ENCODE results near the gene IL23R.
"Not testable (repeated sequence)": the region's sequence is repeated elsewhere in the genome, so short reads cannot be mapped to it uniquely, and the experiment has no call there.

The IL23R gene

DNA sequence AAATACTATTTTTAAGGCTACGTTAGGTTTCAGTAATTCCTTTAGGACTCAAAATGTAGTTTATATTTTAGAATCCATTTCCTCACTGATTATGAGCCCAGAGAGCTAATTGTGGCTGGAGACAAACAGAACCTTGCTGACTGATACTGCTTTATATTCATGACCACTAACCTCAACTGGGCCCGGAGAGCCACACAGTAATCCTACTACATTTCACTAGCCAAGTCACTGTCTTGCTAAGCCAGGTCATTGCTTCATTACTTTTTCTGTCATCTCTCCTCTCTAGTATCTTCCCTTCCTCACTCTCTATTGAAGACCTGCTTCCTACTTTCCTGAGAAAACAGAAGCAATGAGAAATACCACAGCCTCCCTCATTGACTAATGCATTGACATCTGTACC, 24.7 kb downstream of the IL23R start:
- Mint-ChIP-seq H3K4me1 (peaks cover 27% of the 10 kb centered on the region), H3K9me3 (no peaks in the 10 kb centered on the region), H3K36me3 (no peaks in the 10 kb centered on the region), H3K4me3 (no peak overlapping the region), H3K27me3 (no peaks in the 10 kb centered on the region), H3K27ac (no peak overlapping the region)
- CTCF ChIA-PET = interaction anchor here (0.9 to 3.7 kb wide), 5 partner anchors 21 to 47 kb away, joined by 3 to 41 read pairs (median 4); no protein-coding TSS in a partner anchor
- no peak for DNase-seq

DNA sequence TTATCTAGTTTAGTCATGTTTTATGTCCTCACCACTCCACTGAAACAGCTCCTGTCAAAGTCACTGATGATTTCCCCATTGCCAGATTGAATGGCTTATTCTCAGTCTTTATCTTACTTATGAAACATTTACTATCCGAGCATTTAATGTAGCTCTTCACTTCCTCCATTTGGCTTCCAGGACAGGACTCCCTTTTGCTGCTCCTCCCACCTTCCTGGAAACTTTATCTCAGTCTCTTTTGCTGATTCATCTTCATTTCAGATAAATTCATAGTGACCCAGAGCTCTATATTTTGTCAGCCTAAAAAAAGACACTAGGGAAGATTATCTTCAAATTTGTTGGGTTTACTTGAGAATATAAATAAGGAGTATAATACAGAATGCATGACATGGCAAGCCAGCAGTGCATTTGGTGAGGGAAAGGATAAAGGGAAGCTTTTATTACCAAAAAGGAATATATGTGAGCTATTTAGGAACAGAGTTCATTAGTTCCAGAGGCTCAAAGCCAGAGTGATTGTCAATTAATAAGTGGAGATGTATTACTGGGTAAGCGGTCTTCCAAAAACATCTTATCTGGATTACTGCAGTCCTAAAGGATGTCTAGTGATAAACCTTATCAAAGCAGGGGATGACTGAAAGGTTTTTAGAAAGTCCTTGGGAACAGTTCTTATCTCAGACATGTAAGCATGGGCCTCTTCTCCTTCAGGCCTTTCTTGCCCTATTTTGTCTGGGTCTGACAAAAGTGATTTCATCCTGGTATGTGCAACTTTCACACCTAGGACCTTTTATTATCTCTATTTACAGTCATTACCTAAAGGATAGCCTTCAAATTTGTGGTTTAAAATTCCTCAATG, 25.6 kb downstream of the IL23R start:
- CTCF ChIA-PET = interaction anchor here (0.9 to 3.7 kb wide), 7 partner anchors 17 to 48 kb away, joined by 3 to 41 read pairs (median 4); no protein-coding TSS in a partner anchor
- no peaks in the 10 kb centered on the region for H3K9me3 Mint-ChIP-seq
- DNase-seq = no peak
- no peaks in the 10 kb centered on the region for H3K27me3 Mint-ChIP-seq
- H3K27ac Mint-ChIP-seq = no peak overlapping the region
- H3K36me3 Mint-ChIP-seq = peaks cover 2% of the 10 kb centered on the region
- H3K4me3 Mint-ChIP-seq = no peak overlapping the region
- peaks cover 27% of the 10 kb centered on the region for H3K4me1 Mint-ChIP-seq

DNA sequence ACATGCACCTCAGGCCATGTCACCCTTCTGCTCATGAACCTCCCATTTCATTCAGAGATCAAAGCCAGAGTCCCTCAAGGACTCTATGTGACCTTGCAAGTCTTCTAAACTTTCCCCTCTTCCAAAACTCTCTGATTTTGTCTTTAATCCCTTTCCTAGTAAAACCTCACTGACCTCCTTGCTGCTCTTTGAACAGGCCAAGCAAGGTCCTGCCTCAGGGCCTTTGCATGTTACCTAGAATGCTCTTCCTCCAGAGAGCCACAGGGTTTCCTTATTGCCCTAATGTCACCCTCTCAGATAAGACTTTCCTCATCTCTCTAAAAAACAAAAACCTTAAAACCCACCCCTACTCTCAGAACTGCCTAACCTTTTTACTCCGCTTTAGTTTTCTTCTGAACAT, 26.6 kb downstream of the IL23R start:
- Mint-ChIP-seq H3K9me3 (no peaks in the 10 kb centered on the region), H3K36me3 (peaks cover 6% of the 10 kb centered on the region), H3K4me1 (peaks cover 27% of the 10 kb centered on the region), H3K4me3 (no peak overlapping the region), H3K27me3 (no peaks in the 10 kb centered on the region), H3K27ac (no peak overlapping the region)
- no peak for DNase-seq
- CTCF ChIA-PET = interaction anchor here (1.7 to 3.7 kb wide), 3 partner anchors 19 to 43 kb away, joined by 6 to 41 read pairs (median 10); no protein-coding TSS in a partner anchor

DNA sequence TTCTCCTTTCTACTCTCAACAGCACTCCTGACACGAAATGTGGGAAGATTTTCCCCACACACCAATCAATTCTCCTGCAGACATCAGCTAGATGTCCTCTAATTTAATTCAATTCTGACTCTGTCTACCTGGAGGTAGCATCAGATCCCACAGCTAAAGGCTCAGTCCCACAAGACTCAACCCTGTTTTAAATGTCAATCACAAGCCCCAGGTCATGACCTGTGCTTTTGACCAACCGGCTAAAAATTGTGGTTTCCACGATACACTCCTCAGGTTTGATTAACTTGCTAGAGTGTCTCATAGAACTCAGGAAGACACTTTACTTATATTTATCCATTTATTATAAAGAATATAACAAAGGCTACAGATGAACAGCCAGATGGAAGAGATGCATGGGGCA, 27.4 kb downstream of the IL23R start:
- H3K9me3 Mint-ChIP-seq = no peaks in the 10 kb centered on the region
- H3K4me1 Mint-ChIP-seq = peaks cover 27% of the 10 kb centered on the region
- no peak overlapping the region for H3K4me3 Mint-ChIP-seq
- CTCF ChIA-PET = interaction anchor here (1.4 to 1.7 kb wide), 2 partner anchors 18 to 20 kb away, joined by 4 to 10 read pairs; no protein-coding TSS in a partner anchor
- no peak for DNase-seq
- peaks cover 6% of the 10 kb centered on the region for H3K36me3 Mint-ChIP-seq
- H3K27me3 Mint-ChIP-seq = no peaks in the 10 kb centered on the region
- no peak overlapping the region for H3K27ac Mint-ChIP-seq

DNA sequence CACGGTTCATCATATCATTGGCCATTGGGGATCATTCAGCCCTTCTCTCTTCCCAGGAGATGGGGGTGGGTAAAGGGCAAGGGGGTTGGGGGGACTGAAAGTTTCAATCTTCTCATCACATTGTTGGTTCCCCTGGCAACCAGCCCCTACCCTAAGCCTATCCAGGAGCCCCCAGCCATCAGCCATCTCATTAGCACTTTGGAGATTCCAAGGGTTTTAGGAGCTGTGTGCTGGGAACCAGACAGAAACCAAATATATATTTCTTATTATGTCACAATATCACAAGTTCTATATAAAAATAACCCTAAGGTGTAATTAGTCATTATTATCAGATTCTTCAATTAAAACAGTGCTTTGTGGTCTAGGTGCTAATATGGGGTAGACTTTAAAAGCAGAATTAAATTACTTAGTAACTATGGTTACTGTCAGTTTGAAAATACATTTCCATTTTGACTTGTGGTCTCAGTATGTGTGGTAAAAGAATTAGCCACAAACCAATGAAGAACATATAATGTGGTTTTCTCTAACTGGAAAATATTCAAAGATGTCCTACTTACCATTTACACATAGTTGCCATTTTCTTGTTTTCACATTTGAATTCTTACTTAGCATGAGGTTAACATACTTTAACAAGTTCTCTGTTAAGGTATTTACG, 28.1 kb downstream of the IL23R start:
- CTCF ChIA-PET = interaction anchor here (1.4 to 1.7 kb wide), 2 partner anchors 17 to 19 kb away, joined by 4 to 10 read pairs; no protein-coding TSS in a partner anchor
- Mint-ChIP-seq H3K27me3 (no peaks in the 10 kb centered on the region), H3K4me1 (peaks cover 27% of the 10 kb centered on the region), H3K27ac (no peak overlapping the region), H3K9me3 (no peaks in the 10 kb centered on the region), H3K4me3 (no peak overlapping the region), H3K36me3 (peaks cover 6% of the 10 kb centered on the region)
- no peak for DNase-seq

DNA sequence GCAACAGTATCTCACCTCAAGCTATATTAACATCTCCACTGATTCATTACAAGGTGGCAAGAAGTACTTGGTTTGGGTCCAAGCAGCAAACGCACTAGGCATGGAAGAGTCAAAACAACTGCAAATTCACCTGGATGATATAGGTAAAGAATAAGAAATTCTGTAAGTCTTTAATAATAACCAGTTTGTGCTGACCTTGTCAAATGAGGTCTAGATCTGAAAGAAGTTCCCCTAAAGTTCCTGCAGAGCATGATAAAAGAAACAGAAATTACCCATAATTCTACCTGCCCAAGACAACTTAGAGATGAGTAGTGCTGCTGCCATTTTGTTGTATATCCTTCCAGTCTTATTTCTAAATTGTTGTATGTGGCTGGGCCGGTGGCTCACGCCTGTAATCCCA, 34.5 kb downstream of the IL23R start:
- H3K9me3 Mint-ChIP-seq = peaks cover 4% of the 10 kb centered on the region
- peaks cover 2% of the 10 kb centered on the region for H3K27me3 Mint-ChIP-seq
- CTCF ChIA-PET = no interaction called here
- no peak overlapping the region for H3K4me3 Mint-ChIP-seq
- DNase-seq = no peak
- no peaks in the 10 kb centered on the region for H3K4me1 Mint-ChIP-seq
- no peak overlapping the region for H3K27ac Mint-ChIP-seq
- peaks cover 6% of the 10 kb centered on the region for H3K36me3 Mint-ChIP-seq

DNA sequence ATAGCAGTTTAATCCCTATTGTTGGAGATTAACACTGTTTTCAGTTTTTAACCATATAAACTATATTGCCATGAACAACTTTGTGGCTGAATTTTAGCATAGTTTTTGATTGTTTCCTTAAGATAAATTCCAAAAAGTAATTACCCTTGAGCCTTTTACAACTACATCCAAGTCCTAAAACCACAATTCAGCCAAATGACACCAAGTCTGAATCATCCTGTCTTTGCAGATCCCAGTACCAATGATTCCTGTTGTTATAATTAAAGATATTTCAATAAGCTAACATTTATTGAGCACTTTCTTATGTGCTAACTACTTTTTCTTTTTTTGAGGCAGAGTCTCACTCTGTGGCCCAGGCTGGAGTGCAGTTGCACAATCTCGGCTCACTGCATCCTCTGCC, 35.6 kb downstream of the IL23R start:
- peaks cover 4% of the 10 kb centered on the region for H3K9me3 Mint-ChIP-seq
- H3K27me3 Mint-ChIP-seq = peaks cover 6% of the 10 kb centered on the region
- CTCF ChIA-PET = interaction anchor here (1.2 to 2.3 kb wide), 2 partner anchors 11 to 476 kb away, joined by 3 to 15 read pairs; no protein-coding TSS in a partner anchor
- peaks cover 4% of the 10 kb centered on the region for H3K36me3 Mint-ChIP-seq
- H3K4me3 Mint-ChIP-seq = no peak overlapping the region
- no peak for DNase-seq
- no peaks in the 10 kb centered on the region for H3K4me1 Mint-ChIP-seq
- no peak overlapping the region for H3K27ac Mint-ChIP-seq

DNA sequence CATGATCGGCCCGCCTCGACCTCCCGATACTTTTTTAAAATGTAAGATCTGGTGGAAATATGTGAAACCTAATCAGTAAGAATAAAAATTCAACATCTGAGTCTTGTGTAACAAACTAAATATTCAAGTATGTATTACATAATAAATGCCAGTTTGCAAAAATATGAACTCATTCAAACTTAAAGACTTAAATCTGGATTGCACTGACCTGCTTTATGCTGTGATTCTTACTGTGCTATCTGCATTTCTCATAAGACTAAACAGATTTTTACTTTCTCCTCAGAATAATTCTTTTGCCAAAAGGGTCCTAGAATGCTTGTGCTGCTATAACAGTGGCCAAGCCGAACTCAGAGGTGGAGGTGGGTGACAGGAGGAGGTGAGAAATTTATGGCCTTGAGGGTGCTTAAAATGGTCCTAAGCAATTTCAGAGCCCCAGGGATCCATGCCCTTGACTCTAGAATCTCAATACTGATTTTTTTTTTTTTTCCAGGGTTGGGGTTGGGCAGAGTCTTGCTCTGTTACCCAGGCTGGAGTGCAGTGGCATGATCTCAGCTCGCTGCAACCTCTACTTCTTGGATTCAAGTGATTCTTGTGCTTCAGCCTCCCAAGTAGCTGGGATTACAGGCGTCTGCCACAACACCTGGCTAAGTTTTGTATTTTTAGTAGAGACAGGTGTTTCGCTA, 38.2 kb downstream of the IL23R start:
- no peaks in the 10 kb centered on the region for H3K4me1 Mint-ChIP-seq
- H3K4me3 Mint-ChIP-seq = no peak overlapping the region
- H3K27me3 Mint-ChIP-seq = peaks cover 6% of the 10 kb centered on the region
- H3K36me3 Mint-ChIP-seq = no peaks in the 10 kb centered on the region
- CTCF ChIA-PET = interaction anchor here (0.9 kb wide), 1 partner anchor 9 kb away, joined by 4 read pairs; no protein-coding TSS in a partner anchor
- H3K9me3 Mint-ChIP-seq = peaks cover 4% of the 10 kb centered on the region
- DNase-seq = no peak
- no peak overlapping the region for H3K27ac Mint-ChIP-seq

DNA sequence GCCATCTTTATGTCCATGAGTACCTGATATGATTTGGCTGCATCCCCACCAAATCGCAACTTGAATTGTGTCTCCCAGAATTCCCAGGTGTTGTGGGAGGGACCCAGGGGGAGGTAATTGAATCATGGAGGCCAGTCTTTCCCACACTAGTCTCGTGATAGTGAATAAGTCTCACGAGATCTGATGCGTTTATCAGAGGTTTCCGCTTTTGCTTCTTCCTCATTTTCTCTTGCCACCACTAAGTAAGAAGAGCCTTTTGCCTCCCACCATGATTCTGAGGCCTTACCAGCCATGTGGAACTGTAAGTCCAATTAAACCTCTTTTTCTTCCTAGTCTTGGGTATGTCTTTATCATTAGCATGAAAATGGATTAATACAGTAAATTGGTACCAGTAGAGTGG, 41.1 kb downstream of the IL23R start:
- CTCF ChIA-PET = interaction anchor here (9.0 kb wide), 1 partner anchor 57 kb away, joined by 317 read pairs; no protein-coding TSS in a partner anchor
- peaks cover 12% of the 10 kb centered on the region for H3K4me1 Mint-ChIP-seq
- not testable (repeated sequence) for H3K36me3 Mint-ChIP-seq, H3K27ac Mint-ChIP-seq, DNase-seq, H3K4me3 Mint-ChIP-seq, H3K27me3 Mint-ChIP-seq, H3K9me3 Mint-ChIP-seq

DNA sequence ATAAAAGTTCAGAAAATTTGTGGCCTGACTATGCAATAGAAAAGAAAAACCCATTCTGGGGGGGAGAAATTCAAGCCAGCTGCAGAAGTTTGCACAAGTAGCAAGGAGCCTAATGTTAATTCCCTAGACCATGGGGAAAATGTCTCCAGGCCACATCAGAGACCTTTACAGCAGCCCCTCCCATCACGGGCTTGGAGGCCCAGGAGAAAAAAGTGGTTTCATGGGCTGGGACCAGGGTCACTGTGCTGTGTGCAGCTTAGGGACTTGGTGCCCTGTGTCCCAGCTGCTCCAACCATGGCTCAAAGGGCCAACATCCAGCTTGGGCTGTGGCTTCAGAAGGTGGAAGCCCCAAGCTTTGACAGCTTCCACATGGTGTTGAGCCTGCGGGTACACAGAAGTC, 42.0 kb downstream of the IL23R start:
- no peak for DNase-seq
- H3K4me1 Mint-ChIP-seq = peaks cover 20% of the 10 kb centered on the region
- H3K9me3 Mint-ChIP-seq = no peaks in the 10 kb centered on the region
- no peaks in the 10 kb centered on the region for H3K36me3 Mint-ChIP-seq
- H3K27ac Mint-ChIP-seq = no peak overlapping the region
- H3K27me3 Mint-ChIP-seq = peaks cover 6% of the 10 kb centered on the region
- CTCF ChIA-PET = interaction anchor here (6.5 to 9.0 kb wide), 3 partner anchors 17 to 58 kb away, joined by 41 to 317 read pairs (median 175); partner anchors contain the start of gene IL23R
- no peak overlapping the region for H3K4me3 Mint-ChIP-seq

DNA sequence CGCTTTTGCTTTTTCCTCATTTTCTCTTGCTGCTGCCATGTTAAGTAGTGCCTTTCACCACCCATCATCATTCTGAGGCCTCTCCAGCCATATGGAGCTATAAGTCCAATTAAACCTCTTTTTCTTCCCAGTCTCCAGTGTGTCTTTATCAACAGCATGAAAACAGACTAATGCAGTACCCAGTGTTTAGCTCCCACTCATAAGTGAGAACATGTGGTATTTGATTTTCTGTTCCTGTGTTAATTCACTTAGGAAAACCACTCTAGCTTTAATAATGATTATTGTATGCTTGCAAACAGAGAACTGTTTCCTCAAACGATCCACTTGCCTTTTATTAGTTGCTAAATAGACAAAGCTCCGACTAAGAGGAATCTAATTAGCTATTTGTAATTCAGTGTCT, 43.3 kb downstream of the IL23R start:
- Mint-ChIP-seq H3K27ac (no peak overlapping the region), H3K27me3 (peaks cover 6% of the 10 kb centered on the region), H3K9me3 (no peaks in the 10 kb centered on the region), H3K36me3 (no peaks in the 10 kb centered on the region), H3K4me3 (no peak overlapping the region), H3K4me1 (peaks cover 29% of the 10 kb centered on the region)
- DNase-seq = no peak
- CTCF ChIA-PET = interaction anchor here (0.8 to 9.0 kb wide), 7 partner anchors 14 to 317 kb away, joined by 3 to 317 read pairs (median 6); partner anchors contain the start of gene IL23R

DNA sequence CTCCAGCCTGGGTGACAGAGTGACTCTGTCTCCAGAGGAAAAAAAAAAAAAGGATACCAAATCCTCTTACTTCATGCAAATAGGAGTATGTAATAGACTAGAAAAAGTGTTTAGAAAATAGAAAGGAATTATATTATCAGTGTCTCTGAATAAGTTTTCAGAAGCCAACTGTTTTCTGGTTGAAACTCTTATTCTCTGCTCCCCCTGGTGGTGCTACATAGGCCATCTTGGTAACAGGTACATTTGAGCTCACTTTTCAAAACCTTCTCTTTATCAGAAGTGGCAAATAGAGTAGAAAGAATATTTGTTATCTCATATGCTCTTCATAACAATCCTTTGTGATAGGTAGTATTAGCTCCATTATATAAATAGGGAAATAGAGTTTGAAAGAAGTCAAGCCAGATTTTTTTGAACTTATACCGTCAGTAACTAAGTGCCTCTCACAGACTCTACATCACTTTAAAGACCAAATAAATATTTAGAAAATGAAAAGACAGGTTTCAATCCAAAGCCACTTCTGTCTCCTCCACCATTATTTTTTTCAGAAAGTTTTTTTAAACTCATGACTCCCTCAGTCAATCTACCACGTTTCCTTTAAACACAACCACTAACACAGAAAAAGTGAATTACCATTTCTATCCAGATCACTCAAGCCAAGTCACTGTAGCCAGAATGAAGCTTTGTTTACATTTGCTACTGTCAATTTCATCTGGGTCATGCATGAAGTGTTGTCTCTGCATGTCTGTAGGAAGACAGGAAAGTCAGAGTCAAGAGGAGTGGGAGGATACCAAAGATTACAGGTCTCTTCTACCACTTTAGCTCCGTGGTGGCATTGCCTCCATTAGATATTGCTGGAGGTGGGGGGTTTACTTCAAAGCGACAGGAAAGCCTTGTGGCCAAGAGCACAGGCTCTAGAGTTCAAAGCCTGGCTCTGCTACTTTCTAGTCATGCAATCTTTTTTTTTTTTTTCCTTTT, 45.6 kb downstream of the IL23R start:
- Mint-ChIP-seq H3K4me1 (peaks cover 36% of the 10 kb centered on the region), H3K4me3 (no peak overlapping the region), H3K27me3 (no peaks in the 10 kb centered on the region), H3K27ac (peak overlapping the region; percentile 8), H3K9me3 (no peaks in the 10 kb centered on the region), H3K36me3 (no peaks in the 10 kb centered on the region)
- CTCF ChIA-PET = interaction anchor here (0.5 to 9.0 kb wide), 50 partner anchors 9 to 882 kb away, joined by 3 to 317 read pairs (median 4); partner anchors contain the start of genes IL23R, SERBP1 and SLC35D1
- DNase-seq = peak; percentile 67

DNA sequence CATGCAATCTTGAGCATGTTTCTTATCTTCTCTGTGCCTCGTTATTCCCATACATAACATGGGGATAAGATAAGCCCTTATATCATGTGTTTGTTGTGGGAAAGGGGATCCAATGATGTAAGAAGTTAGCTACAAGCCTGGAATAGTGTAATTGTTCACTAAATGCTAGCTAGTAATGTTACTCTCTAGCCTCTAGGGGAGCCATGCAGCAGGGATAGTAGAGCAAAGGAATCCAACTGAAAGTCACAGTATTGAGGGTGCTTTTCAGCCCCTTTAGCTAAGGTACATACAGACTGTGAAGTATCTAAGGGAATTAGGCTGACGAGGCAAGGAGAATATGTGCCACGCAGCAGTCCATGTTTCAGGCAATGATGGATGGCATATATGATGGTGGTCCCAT, 46.9 kb downstream of the IL23R start:
- H3K27ac Mint-ChIP-seq = no peak overlapping the region
- DNase-seq = no peak
- H3K4me3 Mint-ChIP-seq = no peak overlapping the region
- H3K9me3 Mint-ChIP-seq = no peaks in the 10 kb centered on the region
- H3K36me3 Mint-ChIP-seq = no peaks in the 10 kb centered on the region
- H3K4me1 Mint-ChIP-seq = peaks cover 44% of the 10 kb centered on the region
- H3K27me3 Mint-ChIP-seq = no peaks in the 10 kb centered on the region
- CTCF ChIA-PET = interaction anchor here (0.7 to 9.0 kb wide), 54 partner anchors 8 to 725 kb away, joined by 3 to 317 read pairs (median 7); partner anchors contain the start of genes C1orf141, IL23R, SERBP1 and SLC35D1
